Measurements from ENCODE around the gene OSBPL2.

Gene OSBPL2

GRCh38 chr20:62296724-62297448, 58.6 kb downstream of the OSBPL2 start:
- Mint-ChIP-seq H3K9me3 (no peaks in the 10 kb centered on the region), H3K4me3 (no peak overlapping the region), H3K4me1 (ENCODE audit: low read depth in 2 of 2) (peaks cover 15% of the 10 kb centered on the region in 2 donors), H3K36me3 (ENCODE audit: insufficient read depth) (peaks cover 30% of the 10 kb centered on the region), H3K27me3 (no peaks in the 10 kb centered on the region), H3K27ac (no peak overlapping the region)
- ATAC-seq (replicated peaks) (no peak), DNase-seq (no peak)

DNA sequence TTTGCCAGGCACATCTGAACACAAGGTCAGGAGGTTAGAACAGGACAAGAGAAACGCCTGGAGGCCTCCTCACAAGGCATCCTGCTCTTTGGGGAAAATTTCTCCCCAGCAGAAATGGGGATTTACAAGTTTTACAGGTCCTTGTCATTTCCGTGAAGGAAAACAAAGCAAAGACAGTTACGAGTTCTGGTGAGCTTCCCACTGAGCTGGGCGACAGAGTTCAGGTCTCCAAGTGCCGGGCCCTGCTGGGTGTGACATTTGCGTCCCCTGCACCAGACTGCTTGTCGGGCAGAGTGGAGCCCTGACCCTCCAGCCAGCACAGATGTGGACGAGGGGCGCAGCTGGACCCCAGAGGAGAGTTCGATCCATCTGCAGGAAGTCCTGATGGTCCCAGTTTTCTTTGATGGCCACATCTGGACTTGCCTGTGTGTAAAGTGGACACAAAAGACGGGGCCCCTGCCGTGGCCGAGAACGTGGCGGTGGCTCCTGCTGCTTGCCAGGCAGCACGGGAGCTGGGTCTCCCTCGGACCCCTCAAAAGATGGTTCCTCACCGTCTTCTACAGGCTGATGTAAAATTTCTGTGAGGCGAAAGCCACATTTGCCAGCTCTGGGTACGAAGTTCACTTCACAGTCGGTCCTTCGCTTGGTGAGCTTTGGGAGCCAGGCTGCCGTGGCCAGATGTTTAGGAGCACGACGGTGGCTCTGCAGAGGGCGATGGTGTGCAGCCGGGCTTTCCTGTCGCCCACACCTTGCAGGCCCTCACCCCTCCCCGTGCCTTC, 59.3 kb downstream of the OSBPL2 start:
- H3K27me3 Mint-ChIP-seq: no peaks in the 10 kb centered on the region
- H3K36me3 Mint-ChIP-seq (ENCODE audit: insufficient read depth): peaks cover 26% of the 10 kb centered on the region
- H3K4me3 Mint-ChIP-seq: no peak overlapping the region
- H3K9me3 Mint-ChIP-seq: no peaks in the 10 kb centered on the region
- ATAC-seq (replicated peaks): no peak
- no peak overlapping the region for H3K27ac Mint-ChIP-seq
- no peak for DNase-seq
- H3K4me1 Mint-ChIP-seq (ENCODE audit: low read depth in 2 of 2): peaks cover 10 to 12% of the 10 kb centered on the region in 2 donors

- Mint-ChIP-seq H3K27me3 (no peaks in the 10 kb centered on the region), H3K9me3 (no peaks in the 10 kb centered on the region), H3K27ac (no peak overlapping the region), H3K36me3 (ENCODE audit: insufficient read depth) (peaks cover 20% of the 10 kb centered on the region), H3K4me1 (ENCODE audit: low read depth in 2 of 2) (peaks cover 7 to 10% of the 10 kb centered on the region in 2 donors), H3K4me3 (no peak overlapping the region)
- no peak for ATAC-seq (replicated peaks)
- DNase-seq: no peak
Observed at GRCh38 chr20:62298577-62299249, 60.4 kb downstream of the OSBPL2 start.

- no peak for DNase-seq
- H3K4me1 Mint-ChIP-seq (ENCODE audit: low read depth in 2 of 2): peaks cover 15 to 20% of the 10 kb centered on the region in 2 donors
- H3K27ac Mint-ChIP-seq: peak overlapping the region in 1 of 2 donors; percentile 12
- H3K36me3 Mint-ChIP-seq (ENCODE audit: insufficient read depth): peaks cover 12% of the 10 kb centered on the region
- H3K9me3 Mint-ChIP-seq: no peaks in the 10 kb centered on the region
- H3K27me3 Mint-ChIP-seq: no peaks in the 10 kb centered on the region
- no peak for ATAC-seq (replicated peaks)
- H3K4me3 Mint-ChIP-seq: no peak overlapping the region
Observed at GRCh38 chr20:62299666-62300236, 61.4 kb downstream of the OSBPL2 start.

DNA sequence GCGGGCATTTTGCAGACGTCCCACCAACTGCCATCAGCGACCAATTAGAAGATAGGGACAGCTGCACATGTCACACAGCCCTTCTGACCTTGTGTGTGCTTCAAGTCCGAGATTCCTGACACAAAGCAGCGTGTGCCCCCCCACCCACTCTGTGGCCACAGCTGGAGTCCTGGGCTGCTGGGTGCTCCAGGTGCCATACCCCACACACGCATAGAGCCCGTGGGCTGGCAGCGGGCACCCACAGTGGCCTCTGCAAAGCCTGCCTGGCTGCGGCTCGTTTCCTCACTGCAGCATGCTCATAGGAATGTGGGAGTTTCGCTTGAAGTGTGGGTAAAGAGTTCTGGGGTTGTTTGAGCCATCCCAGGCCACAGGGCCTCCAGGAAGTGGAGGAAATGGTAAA, 62.0 kb downstream of the OSBPL2 start:
- DNase-seq (no peak), ATAC-seq (replicated peaks) (no peak)
- Mint-ChIP-seq H3K27ac (peak overlapping the region in 1 of 2 donors; percentile 12), H3K27me3 (no peaks in the 10 kb centered on the region), H3K36me3 (ENCODE audit: insufficient read depth) (peaks cover 12% of the 10 kb centered on the region), H3K9me3 (no peaks in the 10 kb centered on the region), H3K4me1 (ENCODE audit: low read depth in 2 of 2) (peaks cover 15 to 21% of the 10 kb centered on the region in 2 donors), H3K4me3 (no peak overlapping the region)

- ATAC-seq (replicated peaks): no peak
- Mint-ChIP-seq H3K9me3 (no peaks in the 10 kb centered on the region), H3K27ac (peak overlapping the region in 1 of 2 donors; percentile 99), H3K4me3 (peak overlapping the region in 1 of 2 donors; percentile 30), H3K4me1 (ENCODE audit: low read depth in 2 of 2) (peaks cover 19 to 25% of the 10 kb centered on the region in 2 donors), H3K27me3 (no peaks in the 10 kb centered on the region), H3K36me3 (ENCODE audit: insufficient read depth) (peaks cover 17% of the 10 kb centered on the region)
- DNase-seq: no peak
Observed at GRCh38 chr20:62301111-62301668, 62.9 kb downstream of the OSBPL2 start.

DNA sequence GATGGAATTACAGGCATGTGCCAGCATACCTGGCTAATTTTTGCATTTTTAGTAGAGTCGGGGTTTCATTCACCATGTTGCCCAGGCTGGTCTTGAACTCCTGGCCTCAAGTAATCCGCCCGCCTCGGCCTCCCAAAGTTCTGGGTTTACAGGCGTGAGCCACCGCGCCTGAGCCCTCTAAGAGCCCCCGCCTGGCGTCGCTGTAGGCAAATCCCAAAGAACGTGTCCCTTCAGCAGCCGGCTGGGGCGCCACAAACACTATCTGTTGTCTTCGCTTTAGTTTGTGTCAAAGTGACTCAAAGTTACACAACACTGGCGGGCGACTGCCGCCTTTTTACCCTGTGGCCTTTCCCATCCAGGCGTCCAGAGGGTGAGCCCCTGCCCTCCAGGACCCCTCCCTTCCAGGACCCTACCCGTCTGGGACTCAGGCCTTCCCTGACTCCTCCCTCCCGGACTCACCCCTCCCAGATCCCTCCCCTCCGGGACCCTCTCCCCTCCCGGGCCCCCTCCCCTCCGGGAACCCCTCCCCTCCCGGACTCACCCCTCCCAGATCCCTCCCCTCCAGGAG, 63.5 kb downstream of the OSBPL2 start:
- ATAC-seq (replicated peaks): peak; percentile 59
- Mint-ChIP-seq H3K27ac (peak overlapping the region; percentile 95 to 99), H3K36me3 (ENCODE audit: insufficient read depth) (peaks cover 20% of the 10 kb centered on the region), H3K27me3 (no peaks in the 10 kb centered on the region), H3K9me3 (no peaks in the 10 kb centered on the region), H3K4me3 (peak overlapping the region; percentile 92 to 98), H3K4me1 (ENCODE audit: low read depth in 2 of 2) (peaks cover 19 to 25% of the 10 kb centered on the region in 2 donors)
- peak; percentile 82 to 86 (median 84) for DNase-seq

- no peaks in the 10 kb centered on the region for H3K27me3 Mint-ChIP-seq
- DNase-seq: peak; percentile 94 to 97 (median 96)
- peak within 1 kb of the TSS; percentile 95 to 99 for H3K27ac Mint-ChIP-seq
- H3K4me1 Mint-ChIP-seq (ENCODE audit: low read depth in 2 of 2): peaks cover 19 to 25% of the 10 kb centered on the region in 2 donors
- peak within 1 kb of the TSS; percentile 92 to 98 for H3K4me3 Mint-ChIP-seq
- peak; percentile 88 for ATAC-seq (replicated peaks)
- peaks cover 20% of the 10 kb centered on the region for H3K36me3 Mint-ChIP-seq (ENCODE audit: insufficient read depth)
- no peaks in the 10 kb centered on the region for H3K9me3 Mint-ChIP-seq
Observed at GRCh38 chr20:62302341-62303061, 64.2 kb downstream of the OSBPL2 start, which contains the start of gene ADRM1. Gene ADRM1, plus strand, starts transcription at chr20:62302997. Its CDS starts 572 bp downstream, at chr20:62303569.

- Mint-ChIP-seq H3K36me3 (ENCODE audit: insufficient read depth) (peaks cover 23% of the 10 kb centered on the region), H3K9me3 (no peaks in the 10 kb centered on the region), H3K27ac (peak overlapping the region; percentile 95 to 99), H3K4me1 (ENCODE audit: low read depth in 2 of 2) (peaks cover 19 to 25% of the 10 kb centered on the region in 2 donors), H3K4me3 (peak overlapping the region; percentile 92 to 98), H3K27me3 (no peaks in the 10 kb centered on the region)
- DNase-seq (no peak), ATAC-seq (replicated peaks) (no peak)
Observed at GRCh38 chr20:62303062-62303339, 64.7 kb downstream of the OSBPL2 start.

- Mint-ChIP-seq H3K4me1 (ENCODE audit: low read depth in 2 of 2) (peaks cover 19 to 25% of the 10 kb centered on the region in 2 donors), H3K36me3 (ENCODE audit: insufficient read depth) (peaks cover 28% of the 10 kb centered on the region), H3K9me3 (no peaks in the 10 kb centered on the region), H3K27ac (peak overlapping the region; percentile 85 to 99), H3K27me3 (no peaks in the 10 kb centered on the region), H3K4me3 (peak overlapping the region; percentile 92 to 98)
- ATAC-seq (replicated peaks) (peak; percentile 18), DNase-seq (peak in 1 of 3 experiments; percentile 14)
Observed at GRCh38 chr20:62303340-62304226, 65.3 kb downstream of the OSBPL2 start.

GRCh38 chr20:62304331-62305148, 66.2 kb downstream of the OSBPL2 start:
- Mint-ChIP-seq H3K27me3 (no peaks in the 10 kb centered on the region), H3K4me1 (ENCODE audit: low read depth in 2 of 2) (peaks cover 19 to 25% of the 10 kb centered on the region in 2 donors), H3K9me3 (no peaks in the 10 kb centered on the region), H3K36me3 (ENCODE audit: insufficient read depth) (peaks cover 32% of the 10 kb centered on the region), H3K4me3 (peak overlapping the region; percentile 92 to 98), H3K27ac (peak overlapping the region; percentile 85 to 99)
- ATAC-seq (replicated peaks) (no peak), DNase-seq (no peak)

Data from effector memory CD8-positive, alpha-beta T cell (primary cell).